Sigmoid colon (tissue), 7 donors: ENCODE results near the gene ADAMTS17. TPM values are rescaled to one million over a fixed set of nuclear protein-coding genes. Genes with fewer than 3 reads are reported as not detected.
A peak's percentile ranks its signal among the peaks of the same experiment; 100 is the strongest.

ENCODE experiments used
- DNase-seq: peaks from one replicate; pipeline ENCODE4 v3.0.0-alpha.2; 2019
- H3K27ac ChIP-seq, 4 donors: fragments of 200-600 bp; sonication (generic); one replicate each; pipeline ENCODE4 v1.5.1; 2016 to 2019; ENCODE audit warnings: mild to moderate bottlenecking in 1 of 4
- H3K27me3 ChIP-seq, 3 donors: fragments of 200-600 bp; sonication (generic); one replicate each; pipeline ENCODE4 v1.5.1; 2019; ENCODE audit warnings: mild to moderate bottlenecking in 1 of 3
- H3K36me3 ChIP-seq, 4 donors: fragments of 200-600 bp; sonication (generic); one replicate each; pipeline ENCODE4 v1.5.1; 2016 to 2019
- H3K4me1 ChIP-seq, 4 donors: fragments of 200-600 bp; sonication (generic); one replicate each; pipeline ENCODE4 v1.5.1; 2017 to 2019
- H3K4me3 ChIP-seq, 4 donors: fragments of 200-600 bp; sonication (generic); one replicate each; pipeline ENCODE4 v1.5.1; 2017 to 2019; ENCODE audit warnings: mild to moderate bottlenecking in 2 of 4, moderate library complexity in 1 of 4
- H3K9me3 ChIP-seq, 4 donors: fragments of 200-600 bp in 3 of 4; sonication (generic) in 3 of 4; one replicate each; pipeline versions ENCODE4 v1.5.1 to v1.6.1; 2013 to 2019
- CTCF ChIP-seq, 4 experiments: fragments of 450-650 bp in 3 of 4; fragments of 200-600 bp in 1 of 4; IDR thresholded peaks; one replicate each; pipeline ENCODE4 v1.5.1; 2016 to 2019; ENCODE audit warnings: antibody characterized with exemption in 4 of 4, mild to moderate bottlenecking in 3 of 4, moderate library complexity in 2 of 4
- EP300 ChIP-seq, 4 donors: sonication (generic); formaldehyde crosslinking; IDR thresholded peaks; one replicate each; pipeline ENCODE4 v1.6.1; 2017; ENCODE audit warnings: antibody characterized with exemption in 4 of 4
- POLR2A ChIP-seq, 2 donors: fragments of 450-650 bp; IDR thresholded peaks; one replicate each; pipeline ENCODE4 v1.6.1; 2016; ENCODE audit warnings: antibody characterized with exemption in 2 of 2, mild to moderate bottlenecking in 2 of 2, moderate library complexity in 2 of 2
- POLR2AphosphoS5 ChIP-seq, 4 donors: sonication (generic); formaldehyde crosslinking; IDR thresholded peaks; one replicate each; pipeline ENCODE4 v1.6.1; 2017; ENCODE audit warnings: antibody characterized with exemption in 4 of 4
- WGBS, 2 donors: extraction: QIAGEN DNeasy Blood & Tissue Kit; methylation state at CpG; one replicate each; pipeline ENCODE4 v1.1.7; 2013; 5-methylcytosine and 5-hydroxymethylcytosine counted together
- intact Hi-C: fragments of 100-400 bp; cut with DNase I; formaldehyde crosslinking; loops from one replicate; pipeline ENCODE4 v1.15.1; 2023
- polyA plus RNA-seq, 3 donors: library from polyadenylated mRNA; stranded (reverse); fragments of 200-250 nt; gene quantifications; one replicate each; pipeline ENCODE4 v1.2.3, GENCODE V29; 2013
- total RNA-seq, 4 donors: library from RNA; depleted of rRNA; stranded (reverse); fragments of >200 nt; gene quantifications; one replicate each; pipeline ENCODE4 v1.1.0, GENCODE V29; 2016
- donor health status: healthy with polysubstance abuse.
- donor health status: Bipolar disorder and iron deficiency.
- donor health status: healthy.

ADAMTS17 gene
- total and polyA plus RNA-seq, 7 donors = 0.46 to 3.6 (median 1.2) TPM

DNA sequence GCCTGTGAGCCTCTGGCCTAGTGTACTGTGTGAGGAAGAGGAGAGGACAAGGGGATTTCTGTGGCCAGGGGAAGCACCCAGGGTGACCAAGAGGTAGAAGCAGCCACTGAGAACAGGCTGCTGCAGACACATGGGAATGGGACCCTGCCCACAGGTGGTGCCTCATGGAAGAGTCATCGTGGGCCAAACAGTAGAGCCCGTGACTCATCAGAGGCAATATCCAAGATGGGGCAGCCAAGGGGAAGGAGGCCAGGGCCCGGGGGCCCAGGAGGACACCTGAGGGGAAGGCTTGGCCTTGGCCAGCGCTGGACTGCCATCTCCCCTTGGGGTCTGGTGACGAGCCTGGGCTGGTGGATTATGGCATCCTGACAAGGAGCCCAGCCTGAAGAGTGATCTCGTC lies 333.5 kb downstream of the ADAMTS17 start:
- TF ChIP-seq POLR2A (IDR thresholded peaks at IDR 0.05) = no peak
- TF ChIP-seq POLR2AphosphoS5 (IDR thresholded peaks at IDR 0.05) = no peak
- TF ChIP-seq EP300 (IDR thresholded peaks at IDR 0.05) = no peak
- no peak for TF ChIP-seq CTCF (IDR thresholded peaks at IDR 0.05)
- Histone ChIP-seq H3K9me3 (no peaks in the 10 kb centered on the region), H3K4me1 (no peaks in the 10 kb centered on the region), H3K4me3 (no peak overlapping the region), H3K27me3 (no peaks in the 10 kb centered on the region), H3K36me3 (no peaks in the 10 kb centered on the region), H3K27ac (no peak overlapping the region)
- intact Hi-C loops = no loop called here
- no peak for DNase-seq
- WGBS, 2 donors = 89 to 91% methylated on average over 6 of the region's 6 CpGs

GRCh38 chr15:100007609-100008008 lies 334.2 kb downstream of the ADAMTS17 start:
- WGBS, 2 donors = 93 to 96% methylated on average over 10 of the region's 10 CpGs
- TF ChIP-seq CTCF (IDR thresholded peaks at IDR 0.05) = no peak
- no peak for TF ChIP-seq EP300 (IDR thresholded peaks at IDR 0.05)
- no peak for TF ChIP-seq POLR2AphosphoS5 (IDR thresholded peaks at IDR 0.05)
- TF ChIP-seq POLR2A (IDR thresholded peaks at IDR 0.05) = no peak
- H3K9me3 ChIP-seq = no peaks in the 10 kb centered on the region
- no peak for DNase-seq
- intact Hi-C loops = no loop called here
- no peak overlapping the region for H3K27ac ChIP-seq
- no peaks in the 10 kb centered on the region for H3K27me3 ChIP-seq
- no peak overlapping the region for H3K4me3 ChIP-seq
- H3K36me3 ChIP-seq = no peaks in the 10 kb centered on the region
- H3K4me1 ChIP-seq = no peaks in the 10 kb centered on the region

- H3K4me3 ChIP-seq = no peak overlapping the region
- WGBS, 2 donors = 85% methylated on average over 5 of the region's 5 CpGs
- no peak for DNase-seq
- intact Hi-C loops = no loop called here
- no peaks in the 10 kb centered on the region for H3K36me3 ChIP-seq
- no peaks in the 10 kb centered on the region for H3K9me3 ChIP-seq
- H3K27ac ChIP-seq = no peak overlapping the region
- TF ChIP-seq EP300 (IDR thresholded peaks at IDR 0.05) (no peak), CTCF (IDR thresholded peaks at IDR 0.05) (no peak), POLR2A (IDR thresholded peaks at IDR 0.05) (no peak), POLR2AphosphoS5 (IDR thresholded peaks at IDR 0.05) (no peak)
- H3K4me1 ChIP-seq = no peaks in the 10 kb centered on the region
- H3K27me3 ChIP-seq = no peaks in the 10 kb centered on the region
These were observed 336.1 kb downstream of the ADAMTS17 start for GRCh38 chr15:100005715-100006114.

GRCh38 chr15:100005013-100005412 lies 336.8 kb downstream of the ADAMTS17 start:
- TF ChIP-seq EP300 (IDR thresholded peaks at IDR 0.05) (no peak), CTCF (IDR thresholded peaks at IDR 0.05) (no peak), POLR2AphosphoS5 (IDR thresholded peaks at IDR 0.05) (no peak)
- no peaks in the 10 kb centered on the region for H3K9me3 ChIP-seq
- H3K27me3 ChIP-seq = no peaks in the 10 kb centered on the region
- H3K4me1 ChIP-seq = no peaks in the 10 kb centered on the region
- 81 to 92% methylated on average over 3 of the region's 3 CpGs for WGBS, 2 donors
- no peaks in the 10 kb centered on the region for H3K36me3 ChIP-seq
- DNase-seq = no peak
- no peak overlapping the region for H3K4me3 ChIP-seq
- H3K27ac ChIP-seq = no peak overlapping the region
- intact Hi-C loops = no loop called here

GRCh38 chr15:100002787-100003536 lies 338.8 kb downstream of the ADAMTS17 start:
- TF ChIP-seq POLR2A (IDR thresholded peaks at IDR 0.05) (peak in 1 of 2 donors; percentile 1), CTCF (IDR thresholded peaks at IDR 0.05) (no peak)
- Histone ChIP-seq H3K9me3 (no peaks in the 10 kb centered on the region), H3K27ac (no peak overlapping the region), H3K4me1 (no peaks in the 10 kb centered on the region), H3K36me3 (no peaks in the 10 kb centered on the region), H3K27me3 (no peaks in the 10 kb centered on the region), H3K4me3 (no peak overlapping the region)
- DNase-seq = no peak
- 86 to 89% methylated on average over 17 of the region's 17 CpGs for WGBS, 2 donors
- intact Hi-C loops = no loop called here
